GM18502 (cell line): ENCODE measurements around the gene SH3BP5.

Source experiments
- ATAC-seq: cut with Tn5 transposase; IDR thresholded peaks from one replicate; pipeline ENCODE4 v1.9.1; 2021; ENCODE audit warnings: mild to moderate bottlenecking; ENCODE audit not compliant: unreplicated experiment, poor library complexity

SH3BP5 gene

DNA sequence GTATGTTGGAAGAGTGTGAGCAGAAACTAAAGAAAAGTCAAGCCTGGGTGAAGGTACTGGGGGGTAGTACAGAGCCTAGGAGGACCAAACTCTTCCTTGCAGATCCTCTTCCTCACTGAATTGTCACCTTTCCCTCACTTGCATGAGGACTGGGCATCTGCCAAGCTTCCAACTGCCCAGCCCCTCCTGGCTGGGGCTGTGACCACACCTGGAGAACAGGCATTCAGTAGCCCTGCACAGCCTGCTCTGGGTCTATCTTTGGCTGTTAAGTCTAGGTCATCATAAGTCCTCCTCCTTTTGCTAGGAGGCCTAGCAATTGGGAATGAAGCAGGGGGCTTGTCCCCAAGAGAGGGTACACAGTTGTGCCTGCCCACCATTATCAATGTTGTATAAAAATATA lies 71.1 kb downstream of the SH3BP5 start:
- no peak for ATAC-seq

DNA sequence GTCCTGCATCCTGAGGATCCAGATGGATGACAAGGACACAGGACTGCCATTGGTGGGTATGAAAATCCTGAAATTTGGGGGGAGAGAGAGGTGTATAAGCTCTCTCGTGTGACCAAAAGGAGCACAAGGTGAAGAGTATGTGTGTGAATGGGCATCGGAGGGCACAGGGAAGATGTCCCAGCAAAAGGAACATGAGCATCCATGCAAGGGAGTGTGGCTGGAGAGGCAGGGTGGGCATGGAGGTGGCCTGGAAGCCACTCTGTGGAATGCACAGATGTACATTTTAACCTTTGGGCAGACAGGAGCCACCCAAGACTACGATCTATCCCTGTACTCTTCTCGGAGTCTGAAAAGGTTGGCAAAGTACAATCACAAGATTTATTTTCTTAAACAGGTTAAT lies 71.9 kb downstream of the SH3BP5 start:
- ATAC-seq = no peak

GRCh38 chr3:15258720-15259119 lies 73.7 kb downstream of the SH3BP5 start:
- no peak for ATAC-seq

DNA sequence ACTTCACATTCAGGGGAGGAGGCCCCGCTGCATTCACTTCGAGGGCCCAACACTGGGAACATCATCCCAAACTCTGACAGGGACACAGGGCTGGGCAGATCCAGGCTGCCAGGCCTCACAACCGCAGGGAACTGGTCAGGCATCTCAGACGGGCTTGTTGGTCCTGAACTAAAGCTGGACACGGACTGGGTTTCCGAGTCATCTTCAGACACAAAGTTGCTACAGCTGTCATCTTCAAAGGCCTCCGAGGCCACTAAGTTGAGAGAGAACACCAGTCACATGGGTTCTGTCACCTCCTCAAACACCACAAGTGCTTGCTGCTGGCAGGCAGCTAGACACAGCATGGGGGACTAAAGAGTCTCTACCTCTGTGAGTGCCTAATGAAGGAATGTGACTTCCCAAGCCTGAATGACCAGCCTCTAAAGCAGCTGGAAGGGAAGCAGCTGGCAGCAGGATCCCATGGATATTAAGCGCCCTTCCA lies 75.5 kb downstream of the SH3BP5 start:
- ATAC-seq = no peak

DNA sequence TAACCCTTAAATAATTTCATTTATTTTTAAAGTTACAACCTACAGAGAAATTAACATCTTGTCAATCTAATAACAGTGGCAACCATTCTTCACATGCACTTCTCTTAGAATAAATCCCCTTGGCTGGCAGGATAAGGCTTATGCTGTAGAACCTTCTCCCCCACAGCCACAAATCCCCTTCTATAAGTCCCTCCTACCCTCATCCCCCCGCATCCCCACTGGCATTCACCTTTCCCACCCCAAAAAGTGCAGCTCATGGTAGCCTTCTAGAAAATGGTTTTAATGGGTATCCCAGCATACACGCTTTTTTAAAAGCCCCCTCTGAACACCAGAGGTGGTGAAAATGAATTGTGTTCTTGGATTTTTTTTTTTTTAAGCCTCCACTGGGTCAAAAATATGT lies 77.2 kb downstream of the SH3BP5 start:
- no peak for ATAC-seq

DNA sequence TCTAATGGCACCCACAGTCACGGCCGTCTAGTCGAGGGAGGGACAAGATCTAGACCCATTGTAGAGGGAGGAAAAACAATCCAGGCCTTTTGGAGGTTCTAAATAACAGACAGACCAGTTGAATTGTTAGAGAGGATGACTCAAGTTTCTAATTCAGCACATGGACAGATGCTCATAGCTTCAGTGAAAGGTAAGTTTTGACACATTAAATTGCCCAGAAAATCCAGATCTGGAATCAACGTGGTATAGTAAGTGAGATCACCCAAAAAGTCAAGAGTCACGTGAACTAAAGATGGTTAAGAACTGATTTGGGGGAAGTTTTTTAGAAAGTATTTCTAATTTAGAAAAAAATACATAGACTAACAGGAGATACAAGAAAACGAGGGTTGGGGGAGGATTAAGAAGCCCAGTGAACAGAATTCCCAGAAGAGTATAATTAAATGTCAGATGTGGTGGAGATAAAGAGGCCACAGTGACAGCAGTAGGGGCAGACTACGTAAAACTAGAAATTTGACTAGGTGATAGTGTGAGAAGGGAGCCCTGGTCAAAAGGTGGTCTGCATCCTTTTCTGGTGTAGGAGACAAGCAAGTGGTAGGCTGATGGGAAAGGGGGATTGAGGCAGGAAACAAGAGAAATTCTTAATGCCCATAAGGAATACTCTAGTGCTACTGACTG lies 79.2 kb downstream of the SH3BP5 start:
- ATAC-seq = no peak

GRCh38 chr3:15246186-15246585 lies 86.2 kb downstream of the SH3BP5 start:
- ATAC-seq = no peak

- no peak for ATAC-seq
Observed at GRCh38 chr3:15243822-15244482, 88.4 kb downstream of the SH3BP5 start.

GRCh38 chr3:15241341-15241740 lies 91.0 kb downstream of the SH3BP5 start:
- ATAC-seq = no peak

- ATAC-seq = no peak
Observed at GRCh38 chr3:15229262-15229661, 103.1 kb downstream of the SH3BP5 start.

DNA sequence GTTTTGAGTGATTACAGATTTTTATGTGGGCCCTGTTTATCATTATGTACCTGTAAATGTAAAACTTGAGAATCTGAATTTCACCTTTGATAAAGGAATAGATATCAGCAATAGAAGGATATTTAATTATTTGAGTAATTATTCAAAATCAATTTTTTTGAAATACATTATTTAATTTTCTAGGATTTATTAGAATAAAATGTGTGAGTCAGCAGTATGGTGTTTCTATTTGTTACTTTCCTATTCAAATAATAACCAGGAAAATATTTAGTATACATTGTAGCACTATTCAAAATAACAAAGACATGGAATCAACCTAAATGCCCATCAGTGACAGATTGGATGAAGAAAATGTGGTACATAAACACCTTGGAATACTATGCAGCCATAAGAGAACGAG lies 104.2 kb downstream of the SH3BP5 start:
- ATAC-seq = no peak

GRCh38 chr3:15223685-15224572 lies 108.5 kb downstream of the SH3BP5 start:
- ATAC-seq = no peak

DNA sequence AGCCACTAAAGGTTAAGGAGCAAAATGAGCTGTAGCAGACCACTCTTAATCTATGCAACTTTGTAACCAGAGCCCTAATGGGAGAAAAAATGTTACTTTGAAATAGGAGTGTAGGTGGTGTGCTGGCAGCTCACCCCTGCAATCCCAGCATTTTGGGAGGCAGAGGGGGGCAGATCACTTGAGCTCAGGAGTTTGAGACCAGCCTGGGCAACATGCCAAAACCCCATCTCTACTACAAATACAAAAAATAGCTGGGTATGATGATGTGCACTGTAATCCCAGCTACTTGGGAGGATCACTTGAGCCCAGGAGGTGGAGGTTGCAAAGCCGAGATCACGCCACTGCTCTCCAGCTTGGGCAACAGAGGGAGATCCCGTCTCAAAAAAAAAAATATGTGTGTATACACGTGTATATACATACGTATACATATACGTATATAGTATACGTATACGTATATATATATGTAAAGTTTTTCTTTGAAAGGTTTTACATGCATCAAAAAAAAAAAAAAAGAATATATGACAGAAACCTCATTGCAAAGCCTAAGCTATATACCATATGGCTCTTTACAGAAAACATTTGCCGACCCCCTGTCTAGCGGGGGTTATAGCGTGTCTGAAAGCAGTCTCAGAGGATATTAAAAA lies 110.7 kb downstream of the SH3BP5 start:
- no peak for ATAC-seq

DNA sequence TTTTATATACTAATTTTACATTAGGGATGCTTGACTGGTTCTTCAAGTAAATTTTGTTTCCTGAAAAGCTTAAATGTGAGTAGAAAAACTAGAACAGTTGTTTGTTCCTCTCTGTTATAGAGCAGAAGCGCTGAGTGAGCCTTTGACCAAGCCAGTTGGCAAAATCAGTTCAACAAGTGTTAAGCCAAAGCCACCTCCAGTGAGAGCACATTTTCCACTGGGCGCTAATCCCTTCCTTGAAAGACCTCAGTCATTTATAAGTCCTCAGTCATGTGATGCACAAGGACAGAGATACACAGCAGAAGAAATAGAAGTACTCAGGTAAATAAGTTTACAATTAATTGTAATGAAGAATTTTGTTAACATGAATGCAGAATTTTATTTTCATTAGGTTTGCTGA lies 111.7 kb downstream of the SH3BP5 start:
- no peak for ATAC-seq

GRCh38 chr3:15220056-15220455 lies 112.3 kb downstream of the SH3BP5 start:
- no peak for ATAC-seq

- no peak for ATAC-seq
Observed at GRCh38 chr3:15218689-15219088, 113.7 kb downstream of the SH3BP5 start.

- no peak for ATAC-seq
Observed at GRCh38 chr3:15217841-15218267, 114.5 kb downstream of the SH3BP5 start.

DNA sequence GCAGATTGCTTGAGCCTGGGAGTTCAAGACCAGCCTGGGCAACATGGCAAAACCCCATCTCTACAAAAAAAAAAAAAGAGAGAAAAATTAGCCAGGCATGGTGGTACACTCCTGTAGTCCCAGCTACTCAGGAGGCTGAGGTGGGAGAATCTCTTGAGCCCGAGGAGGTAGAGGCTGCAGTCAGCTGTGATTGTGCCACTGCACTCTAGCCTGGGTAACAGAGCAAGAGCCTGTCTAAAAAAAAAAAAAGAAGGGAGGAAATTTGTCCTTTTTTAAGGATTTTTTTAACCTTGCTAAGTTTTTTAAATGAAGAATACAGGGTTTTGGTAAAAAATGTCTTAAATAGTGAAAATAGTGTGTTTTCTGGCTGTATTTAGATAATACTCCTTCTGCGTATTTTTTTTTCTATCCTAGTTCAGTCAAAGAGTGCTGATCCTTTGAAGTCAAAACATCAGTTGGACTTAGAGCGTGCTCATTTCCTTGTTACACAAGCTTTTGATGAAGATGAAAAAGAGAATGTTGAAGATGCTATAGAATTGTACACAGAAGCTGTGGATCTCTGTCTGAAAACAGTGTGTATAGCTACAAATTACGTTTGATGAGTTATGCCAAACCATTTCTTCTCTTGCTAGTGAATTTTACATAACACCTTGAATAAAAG lies 115.2 kb downstream of the SH3BP5 start:
- no peak for ATAC-seq

GRCh38 chr3:15216501-15216900 lies 115.9 kb downstream of the SH3BP5 start:
- ATAC-seq = no peak

GRCh38 chr3:15215996-15216395 lies 116.4 kb downstream of the SH3BP5 start:
- ATAC-seq = no peak
